PFSK-1 (cell line): Measurements from ENCODE around the gene SLC6A5.

ENCODE experiments used
- FOXP2 ChIP-seq: optimal IDR thresholded peaks from 2 replicates; pipeline ENCODE3; 2011; ENCODE audit warnings: borderline replicate concordance, control low read depth, inconsistent platforms; ENCODE audit not compliant: insufficient read depth; ENCODE audit errors: extremely low read length, extremely low read depth
- POLR2AphosphoS5 ChIP-seq: IDR thresholded peaks from 2 replicates; pipeline ENCODE4 v1.6.1; 2012; ENCODE audit warnings: low read depth, mild to moderate bottlenecking, control low read depth, low read length, moderate library complexity
- SIN3A ChIP-seq: IDR thresholded peaks from 2 replicates; pipeline ENCODE4 v1.6.1; 2012; ENCODE audit warnings: mild to moderate bottlenecking, low read length, moderate library complexity, borderline replicate concordance; ENCODE audit not compliant: insufficient read depth
- TAF1 ChIP-seq: IDR thresholded peaks from 2 replicates; pipeline ENCODE4 v1.6.1; 2012; ENCODE audit warnings: low read length, control low read depth, borderline replicate concordance; ENCODE audit not compliant: insufficient read depth
- TF ChIP-seq, protein P1 (sequence below), 2 experiments: IDR thresholded peaks; 2 replicates each; pipeline versions ENCODE4 v1.6.1 to v1.8.0; 2011 to 2012; ENCODE audit warnings: low read depth in 2 of 2, low read length in 2 of 2, control low read depth in 1 of 2, inconsistent platforms in 1 of 2, mild to moderate bottlenecking in 1 of 2, moderate library complexity in 1 of 2; ENCODE audit not compliant: insufficient read depth in 1 of 2

Gene SLC6A5

DNA sequence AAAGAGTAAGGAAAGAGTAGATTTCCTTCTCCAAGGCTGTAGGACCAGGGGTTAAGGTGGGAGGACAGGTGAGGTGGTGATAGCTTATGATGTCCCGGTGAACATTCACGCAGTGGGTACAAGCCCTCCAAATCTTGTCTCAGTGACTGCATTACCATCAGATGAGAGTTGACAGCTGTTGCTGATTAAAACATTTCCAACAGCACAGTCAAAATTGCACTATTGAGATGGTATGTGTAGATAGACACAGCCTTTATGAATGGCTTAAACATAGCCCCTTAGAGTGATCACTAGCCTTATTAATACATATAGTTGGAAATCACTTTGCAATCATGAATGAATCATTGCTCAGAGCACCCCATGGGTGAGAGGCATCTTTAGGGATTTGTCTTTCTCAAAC, 77.2 kb downstream of the SLC6A5 start:
- TF ChIP-seq TAF1 = no peak
- TF ChIP-seq SIN3A = no peak
- TF ChIP-seq POLR2AphosphoS5 = no peak
- TF ChIP-seq, protein P1, sequence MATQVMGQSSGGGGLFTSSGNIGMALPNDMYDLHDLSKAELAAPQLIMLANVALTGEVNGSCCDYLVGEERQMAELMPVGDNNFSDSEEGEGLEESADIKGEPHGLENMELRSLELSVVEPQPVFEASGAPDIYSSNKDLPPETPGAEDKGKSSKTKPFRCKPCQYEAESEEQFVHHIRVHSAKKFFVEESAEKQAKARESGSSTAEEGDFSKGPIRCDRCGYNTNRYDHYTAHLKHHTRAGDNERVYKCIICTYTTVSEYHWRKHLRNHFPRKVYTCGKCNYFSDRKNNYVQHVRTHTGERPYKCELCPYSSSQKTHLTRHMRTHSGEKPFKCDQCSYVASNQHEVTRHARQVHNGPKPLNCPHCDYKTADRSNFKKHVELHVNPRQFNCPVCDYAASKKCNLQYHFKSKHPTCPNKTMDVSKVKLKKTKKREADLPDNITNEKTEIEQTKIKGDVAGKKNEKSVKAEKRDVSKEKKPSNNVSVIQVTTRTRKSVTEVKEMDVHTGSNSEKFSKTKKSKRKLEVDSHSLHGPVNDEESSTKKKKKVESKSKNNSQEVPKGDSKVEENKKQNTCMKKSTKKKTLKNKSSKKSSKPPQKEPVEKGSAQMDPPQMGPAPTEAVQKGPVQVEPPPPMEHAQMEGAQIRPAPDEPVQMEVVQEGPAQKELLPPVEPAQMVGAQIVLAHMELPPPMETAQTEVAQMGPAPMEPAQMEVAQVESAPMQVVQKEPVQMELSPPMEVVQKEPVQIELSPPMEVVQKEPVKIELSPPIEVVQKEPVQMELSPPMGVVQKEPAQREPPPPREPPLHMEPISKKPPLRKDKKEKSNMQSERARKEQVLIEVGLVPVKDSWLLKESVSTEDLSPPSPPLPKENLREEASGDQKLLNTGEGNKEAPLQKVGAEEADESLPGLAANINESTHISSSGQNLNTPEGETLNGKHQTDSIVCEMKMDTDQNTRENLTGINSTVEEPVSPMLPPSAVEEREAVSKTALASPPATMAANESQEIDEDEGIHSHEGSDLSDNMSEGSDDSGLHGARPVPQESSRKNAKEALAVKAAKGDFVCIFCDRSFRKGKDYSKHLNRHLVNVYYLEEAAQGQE (IDR thresholded peaks at IDR 0.05; ENCODE audit: insufficient read depth in 1 of 2, low read depth in 2 of 2, low read length in 2 of 2) = no peak
- no peak for TF ChIP-seq FOXP2

GRCh38 chr11:20688761-20689160, 89.4 kb downstream of the SLC6A5 start:
- TF ChIP-seq TAF1 (no peak), SIN3A (no peak), FOXP2 (no peak), POLR2AphosphoS5 (no peak)
- TF ChIP-seq, protein P1 (IDR thresholded peaks at IDR 0.05; ENCODE audit: insufficient read depth in 1 of 2, low read depth in 2 of 2, low read length in 2 of 2) = no peak

DNA sequence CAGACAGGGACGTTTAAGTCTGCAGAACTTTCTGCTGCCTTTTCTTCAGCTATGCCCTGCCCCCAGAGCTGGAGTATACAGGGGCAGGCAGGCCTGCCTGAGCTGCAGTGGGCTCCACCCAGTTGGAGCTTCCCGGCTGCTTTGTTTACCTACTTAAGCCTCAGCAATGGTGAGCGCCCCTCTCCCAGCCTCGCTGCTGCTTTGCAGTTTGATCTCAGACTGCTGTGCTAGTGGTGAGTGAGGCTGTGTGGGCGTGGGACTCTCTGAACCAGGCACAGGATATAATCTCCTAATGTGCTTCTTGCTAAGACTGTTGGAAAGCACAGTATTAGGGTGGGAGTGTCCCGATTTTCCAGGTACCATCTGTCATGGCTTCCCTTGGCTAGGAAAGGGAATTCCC, 108.5 kb downstream of the SLC6A5 start:
- TF ChIP-seq FOXP2 (no peak), SIN3A (no peak), TAF1 (no peak), POLR2AphosphoS5 (no peak)
- TF ChIP-seq, protein P1 (IDR thresholded peaks at IDR 0.05; ENCODE audit: insufficient read depth in 1 of 2, low read depth in 2 of 2, low read length in 2 of 2) = no peak
